ENCODE measurements around the gene CCDC82.

Gene CCDC82

GRCh38 chr11:96306071-96306470, 83.6 kb downstream of the CCDC82 start:
- no peak for DNase-seq

- no peak for DNase-seq
Observed at GRCh38 chr11:96303980-96304379, 85.7 kb downstream of the CCDC82 start.

- no peak for DNase-seq
Observed at GRCh38 chr11:96303064-96303463, 86.6 kb downstream of the CCDC82 start.

Data from CD4-positive, alpha-beta T cell treated with Interleukin-4 for 1 hour (primary cell).